Activated CD8-positive, alpha-beta memory T cell treated with anti-CD3 and anti-CD28 coated beads, Interleukin-2, amount 50 U/mL, for 24 hours (primary cell): ENCODE data around the gene IFNGR2.
"Not testable (repeated sequence)": the region's sequence is repeated elsewhere in the genome, so short reads cannot be mapped to it uniquely, and the experiment has no call there.

ENCODE experiments used
- DNase-seq: peaks from one replicate; pipeline ENCODE4 v3.0.0-alpha.2; 2020; ENCODE audit errors: extremely low read depth

Gene IFNGR2

DNA sequence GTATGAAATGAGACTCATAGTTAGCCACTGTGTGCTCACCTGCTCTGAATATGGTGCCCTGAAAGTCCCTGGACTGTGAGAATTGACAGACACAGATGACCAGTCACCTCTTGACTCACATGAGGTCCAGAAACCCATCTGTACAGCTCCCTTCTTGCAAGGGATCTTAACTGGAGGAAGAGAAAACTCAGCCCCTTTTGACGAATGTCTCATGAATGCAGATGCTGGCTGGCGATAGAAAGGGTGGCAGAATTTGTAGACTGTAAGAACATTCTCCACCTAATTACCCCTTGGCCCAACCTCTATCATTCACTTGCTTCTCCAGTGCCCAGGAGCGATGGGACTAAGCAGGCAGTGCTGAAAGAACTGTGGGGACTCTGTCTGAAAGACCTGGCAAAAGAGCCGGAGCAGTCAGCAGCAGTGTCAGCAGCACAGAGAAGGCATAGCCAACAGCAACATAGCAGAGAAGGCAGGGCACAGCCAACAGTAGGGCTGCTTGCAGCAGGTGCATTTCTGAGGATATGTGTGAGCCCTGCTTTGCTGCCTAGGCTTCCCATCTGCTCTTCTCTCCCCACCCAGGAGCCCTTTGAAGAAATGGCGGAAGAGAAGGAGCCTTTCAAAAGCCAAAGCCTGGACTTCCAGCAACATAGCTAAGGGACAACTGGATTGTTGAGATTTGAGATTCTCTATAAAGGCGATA lies 25.8 kb upstream of the IFNGR2 start:
- DNase-seq = no peak

DNA sequence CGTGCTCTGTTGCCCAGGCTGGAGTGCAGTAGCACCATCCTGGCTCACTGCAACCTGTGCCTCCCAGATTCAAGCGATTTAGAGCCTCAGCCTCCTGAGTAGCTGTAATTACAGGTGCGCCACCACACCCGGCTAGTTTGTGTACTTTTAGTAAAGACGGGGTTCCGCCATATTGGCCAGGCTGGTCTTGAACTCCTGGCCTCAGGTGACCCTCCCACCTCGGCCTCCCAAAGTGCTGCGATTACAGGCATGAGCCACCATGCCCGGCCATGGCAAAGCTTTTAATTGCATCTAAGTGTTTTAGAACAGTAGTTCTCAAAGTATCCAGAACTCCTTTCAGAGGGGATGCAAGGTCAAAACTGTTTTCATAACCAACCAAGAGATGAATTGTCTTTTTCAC lies 25.1 kb upstream of the IFNGR2 start:
- DNase-seq = no peak

DNA sequence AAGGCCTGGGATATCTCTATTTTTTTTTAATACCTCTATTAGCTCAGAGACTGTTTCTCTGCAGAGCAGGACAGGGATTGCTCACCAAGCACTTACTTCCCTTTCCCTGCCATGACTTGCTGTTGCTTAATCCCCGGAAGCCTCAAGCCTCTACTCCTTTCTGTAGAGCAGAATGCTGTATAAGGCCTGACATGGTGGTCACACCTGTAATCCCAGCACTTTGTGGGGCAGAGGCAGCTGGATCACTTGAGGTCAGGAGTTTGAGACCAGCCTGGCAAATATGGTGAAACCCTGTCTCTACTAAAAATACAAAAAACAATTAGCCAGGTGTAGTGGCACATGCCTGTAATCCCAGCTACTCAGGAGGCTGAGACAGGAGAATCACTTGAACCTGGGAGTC lies 23.3 kb upstream of the IFNGR2 start:
- DNase-seq = not testable (repeated sequence)

DNA sequence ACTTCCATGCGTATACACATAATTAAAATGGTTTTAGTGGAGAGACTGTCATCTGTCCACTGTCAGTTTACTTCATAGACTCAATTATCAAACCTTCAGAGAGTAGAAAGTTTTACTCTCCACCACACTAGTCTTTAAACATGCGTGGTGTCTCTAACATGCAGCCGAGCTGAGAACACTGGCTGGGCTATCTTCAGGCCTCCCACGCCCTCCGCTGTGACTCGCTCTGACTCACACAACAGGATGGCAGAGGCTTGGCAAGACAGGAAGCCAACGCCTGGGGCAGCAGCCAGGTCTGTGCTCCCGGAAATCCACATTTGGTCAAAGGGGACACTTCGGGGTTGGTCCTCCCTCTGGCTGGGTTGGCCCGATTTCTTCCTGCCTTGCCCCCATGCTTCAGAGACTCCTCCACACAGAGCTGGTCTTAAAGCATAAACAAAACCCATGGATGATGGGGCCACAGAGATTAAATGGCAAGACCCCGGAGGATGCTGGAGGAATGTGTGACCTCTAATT lies 22.7 kb upstream of the IFNGR2 start:
- DNase-seq = peak; percentile 81

DNA sequence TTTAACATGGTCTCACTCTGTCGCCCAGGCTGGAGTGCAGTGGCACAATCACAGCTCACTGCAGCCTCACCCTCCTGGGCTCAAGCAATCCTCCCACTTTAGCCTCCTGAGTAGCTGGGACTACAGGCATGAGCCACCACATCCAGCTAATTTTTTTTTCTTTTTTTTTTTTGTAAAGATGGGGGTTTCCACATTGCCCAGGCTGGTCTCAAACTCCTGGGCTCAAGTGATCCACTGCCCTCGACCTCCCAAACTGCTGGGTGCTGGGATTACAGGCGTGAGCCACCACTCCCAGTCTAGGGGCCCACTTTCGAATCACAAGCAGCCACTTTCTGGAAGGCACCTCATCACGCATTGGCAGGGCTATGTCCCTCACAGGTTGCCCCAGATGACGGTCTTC lies 21.8 kb upstream of the IFNGR2 start:
- DNase-seq = not testable (repeated sequence)

DNA sequence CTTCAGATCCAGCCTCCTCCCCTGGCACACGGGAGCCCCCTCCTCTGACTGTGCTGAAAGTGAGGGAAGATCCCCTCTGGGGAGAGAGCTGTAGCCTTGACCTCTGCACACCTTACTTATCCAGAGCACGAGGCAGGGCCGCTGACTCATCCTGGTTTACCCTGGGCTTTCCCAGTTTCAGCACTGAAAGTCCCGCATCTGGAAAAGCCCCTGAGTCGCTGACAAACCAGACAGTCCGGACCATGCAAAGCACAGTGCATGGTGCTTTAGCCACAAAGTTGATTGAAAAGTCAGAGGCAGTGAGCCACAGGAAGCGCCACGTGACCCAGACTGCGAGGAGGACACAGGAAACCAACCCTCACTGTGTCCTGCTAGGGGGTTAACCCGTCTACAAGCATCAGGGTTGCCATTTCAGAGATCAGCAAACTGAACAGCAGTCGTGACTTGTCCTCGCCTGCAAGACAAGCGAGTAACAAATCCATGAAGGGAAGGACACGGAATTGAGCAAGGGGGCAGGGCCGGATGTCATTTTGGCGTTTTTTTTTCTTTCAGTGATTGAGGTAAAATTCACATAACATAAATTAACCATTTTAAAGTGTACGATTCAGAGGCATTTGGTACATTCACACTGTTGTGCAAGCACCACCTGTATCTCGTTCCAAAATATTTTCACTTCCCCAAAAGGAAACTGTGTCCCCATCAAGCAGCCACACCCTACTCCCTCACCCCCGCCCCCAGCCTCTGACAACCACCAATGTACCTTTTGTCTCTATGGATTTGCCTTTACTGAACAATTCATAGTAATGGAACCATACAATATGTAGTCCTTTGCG lies 19.9 kb upstream of the IFNGR2 start:
- peak; percentile 51 for DNase-seq

DNA sequence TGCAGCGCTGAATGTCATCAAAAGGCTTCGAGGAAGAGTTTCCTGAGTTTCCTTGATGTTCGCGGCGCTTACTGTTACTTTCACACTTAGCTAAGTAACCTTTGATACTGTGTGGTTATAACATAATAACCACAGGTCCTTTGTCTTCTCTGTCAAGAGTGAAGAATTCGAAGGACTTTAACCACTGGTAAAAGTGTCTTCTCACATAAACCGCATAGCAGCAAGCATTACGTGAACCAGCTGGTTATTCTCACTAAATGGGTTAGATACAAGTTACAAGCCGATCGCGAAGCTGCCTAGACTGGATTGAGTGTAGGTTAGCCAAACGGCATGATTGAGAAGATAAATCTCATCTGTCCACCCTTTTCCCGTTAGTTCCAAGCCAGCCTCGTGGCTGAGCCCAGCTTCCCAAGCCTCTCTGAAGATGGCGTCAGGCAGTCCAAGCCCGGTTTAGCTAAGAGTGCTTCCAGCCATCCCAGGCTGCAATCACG lies 18.3 kb upstream of the IFNGR2 start:
- no peak for DNase-seq

DNA sequence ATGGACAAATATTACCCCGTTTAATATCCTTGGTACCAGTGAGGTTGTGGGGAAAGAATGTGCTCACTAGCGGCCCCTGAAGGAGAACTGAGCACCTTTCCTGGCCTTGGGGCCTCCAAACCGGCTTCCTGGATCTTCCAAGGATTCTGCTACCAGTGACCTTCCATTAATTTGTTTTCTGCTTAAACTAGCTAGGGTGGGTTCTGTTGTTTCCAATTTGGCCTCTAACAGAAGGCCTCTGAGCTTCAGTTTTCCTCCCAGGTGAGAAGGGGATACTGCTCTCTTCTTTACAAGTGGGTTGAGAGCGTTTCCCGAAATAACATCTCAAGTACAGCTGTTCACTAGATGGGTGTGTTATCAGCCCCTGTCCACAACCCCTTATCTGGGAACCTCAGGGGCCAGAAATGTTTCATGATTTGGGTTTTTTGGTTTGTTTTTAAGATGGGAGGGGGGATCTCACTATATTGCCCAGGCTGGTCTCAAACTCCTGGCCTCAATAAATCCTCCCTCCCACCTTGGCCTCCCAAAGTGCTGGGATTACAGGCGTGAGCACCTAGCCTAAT lies 16.9 kb upstream of the IFNGR2 start:
- DNase-seq = no peak

DNA sequence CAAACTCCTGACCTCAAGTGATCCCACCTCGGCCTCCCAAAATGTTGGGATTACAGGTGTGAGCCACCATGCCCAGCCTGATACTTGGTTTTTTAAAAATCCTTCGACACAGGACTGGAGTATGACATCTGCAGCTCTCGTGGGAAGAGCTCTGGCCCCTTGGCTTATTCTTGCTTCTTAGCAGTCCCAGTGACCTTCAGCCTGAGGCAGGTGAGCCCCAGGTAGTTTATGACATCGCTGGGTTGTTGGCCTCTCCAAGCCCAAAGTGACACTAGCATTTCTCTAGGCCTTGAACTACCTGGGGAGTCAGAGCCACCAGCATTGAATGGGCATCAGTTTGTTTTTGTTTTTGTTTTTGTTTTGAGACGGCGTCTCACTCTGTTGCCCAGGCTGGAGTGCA lies 15.9 kb upstream of the IFNGR2 start:
- DNase-seq = no peak

DNA sequence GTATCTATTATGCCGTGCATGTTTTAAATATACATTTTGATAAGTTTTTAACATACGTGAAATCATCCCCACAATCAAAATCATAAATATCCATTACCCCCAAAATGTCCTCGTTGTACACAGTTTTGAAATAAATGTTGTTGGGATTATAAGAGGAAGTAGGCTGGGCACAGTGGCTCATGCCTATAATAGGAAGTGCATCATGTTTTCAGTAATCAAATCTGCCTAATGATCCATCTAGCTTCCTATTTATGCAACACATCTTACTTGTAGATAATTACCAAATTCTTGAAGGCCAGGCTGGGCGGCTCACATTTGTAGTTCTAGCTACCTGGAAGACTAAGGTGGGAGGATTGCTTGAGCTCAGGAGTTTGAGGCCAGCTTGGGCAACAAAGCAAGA lies 15.0 kb upstream of the IFNGR2 start:
- DNase-seq = no peak

DNA sequence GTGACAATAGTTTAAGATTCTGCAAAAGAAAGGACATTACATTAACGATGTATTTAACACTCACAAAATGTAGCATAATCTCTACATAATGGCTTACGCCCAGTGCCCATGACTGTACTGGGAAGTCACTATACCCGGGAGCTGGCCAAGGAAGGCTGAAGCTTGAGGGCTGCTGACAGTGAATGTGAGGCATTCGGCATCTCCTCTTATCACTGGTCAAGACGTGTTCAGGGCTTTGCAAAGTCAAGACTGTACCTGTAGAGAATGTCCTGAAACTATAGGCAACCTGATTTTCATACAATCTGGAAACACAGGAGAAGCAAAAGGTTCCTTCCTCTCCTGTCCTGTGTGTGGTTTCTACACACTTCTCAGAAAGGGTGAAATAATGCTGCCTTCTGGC lies 12.7 kb upstream of the IFNGR2 start:
- no peak for DNase-seq

DNA sequence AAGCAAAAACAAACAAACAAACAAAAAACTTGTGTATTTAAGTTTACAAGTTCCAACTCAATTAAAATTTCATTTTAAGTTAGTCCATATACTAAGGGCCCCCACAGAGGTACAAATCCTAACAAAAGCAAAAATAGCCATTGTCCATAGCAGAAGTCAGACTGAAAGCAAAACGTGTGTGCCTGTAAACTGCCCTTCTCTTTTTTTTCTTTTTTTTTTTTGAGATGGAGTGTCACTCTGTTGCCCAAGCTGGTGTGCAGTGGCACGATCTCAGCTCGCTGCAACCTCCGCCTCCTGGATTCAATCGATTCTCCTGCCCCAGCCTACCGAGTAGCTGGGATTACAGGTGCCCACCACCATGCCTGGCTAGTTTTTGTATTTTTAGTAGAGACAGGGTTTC lies 11.6 kb upstream of the IFNGR2 start:
- no peak for DNase-seq

DNA sequence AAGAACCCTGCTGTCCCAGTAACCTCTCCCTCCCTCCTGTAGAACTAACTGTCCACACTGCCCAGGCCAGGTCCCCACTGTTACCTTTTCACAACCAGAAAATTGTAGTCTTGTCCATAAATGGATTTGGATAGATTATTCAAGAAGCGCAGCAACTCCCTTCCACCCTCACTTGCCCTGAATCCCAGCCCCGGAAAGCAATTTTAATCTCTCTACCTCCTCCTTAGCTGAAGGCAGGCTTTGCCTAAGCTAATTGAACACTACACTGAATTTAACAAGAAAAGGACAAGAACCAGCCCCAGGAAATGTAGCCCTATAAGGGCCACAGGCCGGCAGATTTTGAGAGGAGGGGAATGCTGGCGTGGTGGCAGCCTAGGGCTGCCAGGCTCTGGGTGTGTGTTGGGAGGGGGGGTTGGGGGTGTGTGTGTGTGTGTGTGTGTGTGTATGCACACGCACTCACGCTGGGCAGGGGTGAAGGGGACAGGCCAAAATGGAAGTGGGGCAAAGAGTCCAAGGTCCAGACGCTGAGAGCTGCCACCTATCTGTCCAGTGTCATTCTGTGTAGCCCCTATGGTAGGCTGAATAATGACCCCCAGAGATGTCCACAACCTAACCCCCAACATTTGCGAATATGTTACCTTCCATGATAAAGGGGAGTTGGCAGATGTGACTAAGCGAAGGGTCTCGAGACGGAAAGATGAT lies 10.8 kb upstream of the IFNGR2 start:
- no peak for DNase-seq

DNA sequence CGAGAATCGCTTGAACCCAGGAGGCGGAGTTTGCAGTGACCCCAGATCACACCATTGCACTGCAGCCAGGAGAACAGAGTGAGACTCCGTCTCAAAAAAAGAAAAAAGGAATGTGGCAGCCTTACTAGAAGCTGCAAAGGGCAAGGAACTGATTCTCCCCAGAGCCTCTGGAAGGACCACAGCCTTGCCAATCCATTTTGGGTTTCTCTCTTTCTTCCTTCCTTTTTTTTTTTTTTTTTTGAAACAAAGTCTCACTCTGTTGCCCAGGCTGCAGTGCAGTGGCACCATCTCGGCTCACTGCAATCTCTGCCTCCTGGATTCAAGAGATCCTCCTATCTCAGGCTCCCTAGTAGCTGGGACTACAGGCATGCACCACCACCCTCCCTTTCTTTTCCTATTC lies 9.9 kb upstream of the IFNGR2 start:
- DNase-seq = no peak

DNA sequence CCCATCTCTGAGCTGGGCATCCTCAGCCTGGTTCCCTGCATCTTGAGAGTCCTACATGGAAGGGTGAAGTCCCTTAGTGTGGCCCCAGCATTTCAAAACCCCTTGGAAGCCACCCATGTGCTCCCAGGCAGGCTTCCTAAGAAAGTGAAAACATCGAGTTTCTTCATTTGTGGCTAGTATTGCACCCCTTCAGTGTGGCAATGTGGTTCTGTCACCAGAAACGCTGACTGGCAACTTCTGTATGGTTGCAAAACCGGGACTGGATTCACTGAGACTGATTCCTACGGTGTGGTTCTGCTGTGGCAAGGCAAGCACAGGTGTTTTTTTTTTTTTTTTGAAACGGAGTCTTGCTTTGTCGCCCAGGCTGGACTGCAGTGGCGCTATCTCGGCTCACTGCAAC lies 9.0 kb upstream of the IFNGR2 start:
- no peak for DNase-seq

DNA sequence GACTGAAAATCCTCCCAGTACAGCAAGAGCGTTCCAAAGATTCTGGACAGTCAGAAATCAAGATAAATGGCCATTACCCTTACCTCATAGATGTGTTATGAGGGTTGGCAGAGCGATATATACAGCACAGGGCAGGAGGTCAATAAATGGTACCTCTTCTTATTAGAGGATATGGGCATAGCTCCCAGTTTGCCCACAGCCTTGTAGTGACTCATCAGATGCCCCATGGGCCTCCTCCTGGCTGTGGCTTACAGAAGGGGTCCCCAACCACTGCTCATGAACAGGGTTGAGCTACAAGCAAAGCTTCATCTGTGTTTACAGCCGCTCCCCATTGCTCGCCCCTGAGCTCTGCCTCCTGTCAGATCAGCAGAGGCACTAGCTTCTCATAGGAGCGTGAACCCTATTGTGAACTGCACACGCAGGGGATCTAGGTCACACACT lies 7.3 kb upstream of the IFNGR2 start:
- no peak for DNase-seq

DNA sequence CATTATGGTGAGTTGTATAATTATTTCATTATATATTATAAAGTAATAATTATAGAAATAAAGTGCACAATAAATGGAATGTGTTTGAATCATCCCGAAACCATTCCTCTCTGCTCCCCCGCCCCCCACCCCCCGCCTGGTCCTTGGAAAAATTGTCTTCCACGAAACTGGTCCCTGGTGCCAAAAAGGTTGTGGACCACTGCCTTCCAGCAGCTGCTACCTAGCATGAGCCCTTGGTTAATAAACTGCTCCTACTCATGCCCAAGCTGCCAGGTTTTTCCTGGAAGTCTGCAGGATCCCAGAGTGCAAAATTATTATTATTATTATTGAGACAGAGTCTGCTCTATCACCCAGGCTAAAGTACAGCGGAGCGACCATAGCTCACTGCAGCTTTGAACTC lies 6.8 kb upstream of the IFNGR2 start:
- DNase-seq = no peak

DNA sequence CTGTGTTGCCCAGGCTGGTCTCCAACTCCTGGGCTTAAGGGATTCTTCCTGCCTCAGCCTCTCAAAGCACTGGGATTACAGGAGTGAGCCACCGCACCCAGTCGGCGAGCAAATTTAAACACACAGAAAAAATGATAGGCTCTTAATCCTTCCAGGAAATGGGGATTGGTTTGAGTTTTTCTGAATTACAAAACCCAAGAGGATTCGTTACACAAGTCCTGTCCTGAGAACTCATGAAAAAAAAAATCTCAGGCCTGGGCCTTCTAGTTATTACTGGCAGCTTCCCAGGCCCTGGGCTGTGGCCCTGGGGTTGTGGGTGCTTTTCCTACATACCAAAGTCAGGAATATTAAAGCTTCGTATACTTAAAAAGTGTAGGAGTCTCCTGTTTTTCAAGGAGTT lies 6.3 kb upstream of the IFNGR2 start:
- no peak for DNase-seq

DNA sequence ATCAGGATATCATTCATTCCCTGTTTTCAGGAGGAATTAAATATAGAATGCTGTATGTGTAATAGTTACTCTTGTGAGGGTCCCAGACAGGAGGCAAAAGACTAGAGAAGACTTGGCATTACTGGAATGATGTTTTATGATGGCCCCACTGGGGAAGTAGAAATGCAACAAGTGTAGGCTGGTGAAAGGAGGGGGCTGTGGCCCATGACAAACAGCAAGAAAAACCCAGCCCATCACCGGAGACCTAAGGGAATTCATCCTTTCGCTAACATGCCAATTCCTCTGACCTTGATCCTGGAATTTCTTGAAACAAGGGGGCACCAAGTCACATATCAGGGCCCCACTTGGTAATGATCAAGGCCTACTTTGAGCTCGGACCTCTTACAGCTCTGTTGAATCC lies 5.5 kb upstream of the IFNGR2 start:
- DNase-seq = no peak

DNA sequence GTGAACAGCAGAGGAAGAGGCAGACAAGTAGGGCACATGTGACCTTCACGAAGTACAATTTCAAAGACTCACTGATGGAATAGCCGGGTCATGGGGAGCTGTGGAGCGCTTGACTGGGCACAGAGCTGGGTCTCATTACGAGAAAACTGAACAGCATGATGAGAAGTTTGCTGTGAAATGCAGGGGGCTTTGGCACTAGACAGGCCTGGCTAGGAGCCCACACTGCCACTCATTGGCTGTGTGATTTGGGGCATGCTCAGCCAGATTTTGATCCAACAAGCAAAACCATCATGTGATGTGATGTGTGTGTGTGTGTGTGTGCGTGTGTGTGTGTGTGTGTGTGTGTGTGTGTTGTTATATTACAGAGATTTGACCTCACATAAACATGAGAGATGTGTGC lies 4.9 kb upstream of the IFNGR2 start:
- DNase-seq = no peak

DNA sequence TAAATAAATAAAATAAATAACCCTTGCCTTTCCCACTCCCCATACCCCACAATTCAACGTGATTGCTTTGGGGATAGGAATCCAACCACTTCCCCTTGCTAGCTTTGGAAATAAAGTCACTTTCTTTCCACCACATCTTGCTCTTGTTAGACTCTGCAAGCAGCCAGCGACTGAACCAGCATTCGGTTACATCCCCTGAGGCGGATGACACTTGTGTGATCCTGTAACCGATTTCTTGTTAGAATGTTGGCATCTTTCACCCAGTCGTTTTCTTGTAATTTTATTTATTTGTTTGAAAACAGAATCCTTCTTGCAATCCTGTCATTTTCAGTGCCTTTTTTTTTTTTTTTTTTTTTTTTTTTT lies 1.6 kb upstream of the IFNGR2 start:
- DNase-seq = no peak
